Inflammatory macrophage treated with lipopolysaccharide for 1 hour (primary cell): ENCODE measurements around the gene TMEM176A.
"Not testable (repeated sequence)": the region's sequence is repeated elsewhere in the genome, so short reads cannot be mapped to it uniquely, and the experiment has no call there.

Experiments used
- DNase-seq, 2 donors: peaks; one replicate each; pipeline ENCODE4 v3.0.0-alpha.2; 2020 to 2022

The TMEM176A gene

GRCh38 chr7:150800581-150801241 is at the start of gene TMEM176A:
Gene TMEM176A, plus strand, starts transcription at chr7:150800769. Its CDS starts 782 bp downstream, at chr7:150801551.
- DNase-seq, result no peak

- no peak for DNase-seq
Observed at GRCh38 chr7:150751702-150752101, 48.9 kb upstream of the TMEM176A start.

- peak; percentile 40 to 42 for DNase-seq
Observed at GRCh38 chr7:150753239-150753638, 47.3 kb upstream of the TMEM176A start.

GRCh38 chr7:150753826-150754603 is 46.6 kb upstream of the TMEM176A start:
- DNase-seq, result peak; percentile 66 to 81

- DNase-seq, result no peak
Observed at GRCh38 chr7:150754951-150755350, 45.6 kb upstream of the TMEM176A start.

- DNase-seq, result peak; percentile 51 to 74
Observed at GRCh38 chr7:150755473-150756099, 45.0 kb upstream of the TMEM176A start.

- DNase-seq, result no peak
Observed at GRCh38 chr7:150756166-150756565, 44.4 kb upstream of the TMEM176A start.

GRCh38 chr7:150756858-150757257 is 43.7 kb upstream of the TMEM176A start:
- DNase-seq, result peak; percentile 35 to 69

GRCh38 chr7:150759479-150759878 is 41.1 kb upstream of the TMEM176A start:
- DNase-seq, result no peak

- no peak for DNase-seq
Observed at GRCh38 chr7:150766334-150766709, 34.2 kb upstream of the TMEM176A start.

- no peak for DNase-seq
Observed at GRCh38 chr7:150769768-150770167, 30.8 kb upstream of the TMEM176A start.

- DNase-seq, result not testable (repeated sequence)
Observed at GRCh38 chr7:150774131-150774530, 26.4 kb upstream of the TMEM176A start.

- no peak for DNase-seq
Observed at GRCh38 chr7:150778014-150778737, 22.4 kb upstream of the TMEM176A start.

GRCh38 chr7:150778738-150779301 is 21.7 kb upstream of the TMEM176A start:
- DNase-seq, result peak; percentile 68 to 97

GRCh38 chr7:150780292-150780691 is 20.3 kb upstream of the TMEM176A start:
- DNase-seq, result peak; percentile 32 to 56

- DNase-seq, result peak; percentile 90 to 98
Observed at GRCh38 chr7:150781103-150781502, 19.5 kb upstream of the TMEM176A start.

GRCh38 chr7:150781961-150782360 is 18.6 kb upstream of the TMEM176A start:
- DNase-seq, result no peak

- DNase-seq, result peak; percentile 48 to 88
Observed at GRCh38 chr7:150784120-150784736, 16.3 kb upstream of the TMEM176A start.

GRCh38 chr7:150784954-150785353 is 15.6 kb upstream of the TMEM176A start:
- peak; percentile 67 to 94 for DNase-seq

GRCh38 chr7:150787321-150788281 is 13.0 kb upstream of the TMEM176A start:
- peak; percentile 86 to 91 for DNase-seq
